HG02642 (cell line): ENCODE data around the gene INA.
"Not testable (repeated sequence)": the region's sequence is repeated elsewhere in the genome, so short reads cannot be mapped to it uniquely, and the experiment has no call there.

Source experiments
- ATAC-seq: cut with Tn5 transposase; IDR thresholded peaks from one replicate; pipeline ENCODE4 v1.9.1; 2021; ENCODE audit warnings: mild to moderate bottlenecking; ENCODE audit not compliant: unreplicated experiment, poor library complexity

INA gene

DNA sequence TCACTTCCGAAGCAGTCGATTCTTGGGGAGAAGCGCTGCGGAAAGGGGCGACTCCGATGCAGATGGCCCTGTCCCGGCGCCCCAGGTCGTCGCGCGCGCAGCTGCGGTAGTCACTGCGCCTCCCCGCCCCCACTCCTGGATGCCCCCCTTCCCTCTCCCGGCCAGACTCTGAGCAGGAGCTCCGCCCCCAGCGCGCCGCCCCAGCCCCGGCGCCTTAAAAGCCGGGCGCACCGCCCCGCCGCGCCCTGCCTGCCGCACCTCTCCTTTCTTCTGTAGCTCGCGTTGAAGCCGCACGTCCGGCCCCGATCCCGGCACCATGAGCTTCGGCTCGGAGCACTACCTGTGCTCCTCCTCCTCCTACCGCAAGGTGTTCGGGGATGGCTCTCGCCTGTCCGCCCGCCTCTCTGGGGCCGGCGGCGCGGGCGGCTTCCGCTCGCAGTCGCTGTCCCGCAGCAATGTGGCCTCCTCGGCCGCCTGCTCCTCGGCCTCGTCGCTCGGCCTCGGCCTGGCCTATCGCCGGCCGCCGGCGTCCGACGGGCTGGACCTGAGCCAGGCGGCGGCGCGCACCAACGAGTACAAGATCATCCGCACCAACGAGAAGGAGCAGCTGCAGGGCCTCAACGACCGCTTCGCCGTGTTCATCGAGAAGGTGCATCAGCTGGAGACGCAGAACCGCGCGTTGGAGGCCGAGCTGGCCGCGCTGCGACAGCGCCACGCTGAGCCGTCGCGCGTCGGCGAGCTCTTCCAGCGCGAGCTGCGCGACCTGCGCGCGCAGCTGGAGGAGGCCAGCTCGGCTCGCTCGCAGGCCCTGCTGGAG, at the start of gene INA:
Gene INA (plus strand): TSS at position 243 of the 817 bp plus-strand sequence. CDS start 74 bp downstream, at position 317.
- no peak for ATAC-seq

DNA sequence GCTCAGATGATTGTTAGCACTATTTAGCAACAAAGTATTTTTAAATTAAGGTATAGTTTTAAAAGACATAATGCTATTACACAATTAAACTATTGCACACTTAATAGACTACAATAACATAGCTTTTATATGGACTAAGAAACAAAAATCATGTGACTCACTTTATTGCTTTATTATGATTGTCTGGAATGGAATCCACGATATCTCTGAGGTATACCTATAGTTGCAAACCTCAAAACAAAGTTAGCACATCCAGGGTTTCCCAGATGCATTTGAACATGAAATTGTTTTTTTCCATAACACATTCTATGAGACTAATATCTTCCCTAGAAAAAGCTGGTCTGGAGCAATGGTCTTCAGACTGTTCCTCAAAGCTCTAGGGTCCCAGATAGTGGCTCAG, 49.5 kb upstream of the INA start:
- ATAC-seq = no peak

DNA sequence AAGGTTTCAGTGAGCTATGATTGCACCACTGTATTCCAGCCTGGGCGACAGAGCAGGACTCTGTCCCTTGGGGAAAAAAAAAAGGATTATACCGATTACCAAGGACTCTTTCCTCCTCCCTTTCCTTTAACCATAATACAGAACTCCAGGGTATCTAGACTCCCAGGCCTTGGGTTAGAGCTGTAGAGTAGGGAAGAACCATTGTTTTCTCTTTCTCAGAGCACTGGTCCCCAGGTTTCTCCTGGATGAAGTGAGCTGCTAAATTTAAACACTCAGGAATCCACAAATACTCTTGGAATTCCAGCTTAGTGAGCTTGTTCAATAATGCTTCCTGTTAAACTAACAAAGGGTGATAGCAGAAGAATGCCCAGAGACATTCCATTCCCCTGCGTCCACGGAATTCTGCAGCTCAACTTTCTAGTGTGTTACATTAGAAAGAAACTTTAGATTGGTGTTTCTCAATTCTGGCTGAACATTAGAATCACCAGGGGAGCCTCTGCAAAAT, 45.8 kb upstream of the INA start:
- ATAC-seq = no peak

GRCh38 chr10:103232131-103232673, 44.7 kb upstream of the INA start:
- ATAC-seq = no peak

DNA sequence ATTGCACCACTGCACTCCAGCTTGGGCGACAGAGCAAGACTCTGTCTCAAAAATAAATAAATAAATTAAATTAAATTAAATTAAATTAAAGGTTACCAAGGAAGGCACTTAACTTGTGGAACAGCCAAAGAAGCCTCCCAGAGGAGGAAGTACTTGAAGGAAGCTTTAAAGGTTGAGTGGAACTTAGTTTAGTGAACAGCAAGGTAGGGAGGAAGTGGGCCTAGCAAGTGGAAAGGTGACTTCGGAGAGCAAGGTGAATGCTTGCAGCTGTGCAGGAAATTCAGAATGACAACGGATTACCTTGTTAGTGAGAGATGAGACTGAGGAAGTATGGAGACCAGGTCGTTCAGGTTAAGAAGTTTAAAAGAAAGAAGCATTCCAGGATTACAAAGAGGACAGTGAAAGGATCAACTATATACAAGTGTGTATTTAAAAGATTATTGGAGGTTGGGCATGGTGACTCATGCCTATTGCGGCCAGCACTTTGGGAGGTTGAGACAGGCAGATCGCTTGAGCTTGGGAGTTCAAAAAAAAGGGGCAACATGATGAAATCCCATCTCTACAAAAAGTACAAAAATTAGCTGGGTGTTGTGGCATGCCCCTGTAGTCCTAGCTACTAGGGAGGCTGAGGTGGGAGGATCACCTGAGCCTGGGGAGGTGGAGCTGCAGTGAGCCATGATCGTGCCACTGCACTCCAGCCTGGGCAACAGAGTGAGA, 44.0 kb upstream of the INA start:
- no peak for ATAC-seq

DNA sequence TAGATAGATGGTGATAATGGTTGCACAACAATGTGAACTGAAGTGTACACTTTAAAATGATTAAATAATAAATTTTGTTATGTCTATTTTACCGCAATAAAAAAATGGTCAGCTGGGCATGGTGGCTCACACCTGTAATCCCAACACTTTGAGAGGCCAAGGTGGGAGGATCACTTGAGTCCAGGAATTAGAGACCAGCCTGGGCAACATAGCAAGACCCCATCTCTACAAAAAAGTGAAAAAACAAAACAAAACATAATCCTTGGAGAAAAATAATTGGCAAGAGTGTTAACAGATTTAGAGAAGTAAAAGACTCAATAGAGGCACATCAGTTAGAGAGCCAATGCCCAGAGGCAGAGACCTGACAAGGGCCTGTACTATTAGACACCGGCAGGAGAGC, 41.2 kb upstream of the INA start:
- no peak for ATAC-seq

- ATAC-seq = no peak
These were observed 38.3 kb upstream of the INA start for GRCh38 chr10:103238506-103239252.

- ATAC-seq = no peak
These were observed 35.5 kb upstream of the INA start for GRCh38 chr10:103241262-103242011.

DNA sequence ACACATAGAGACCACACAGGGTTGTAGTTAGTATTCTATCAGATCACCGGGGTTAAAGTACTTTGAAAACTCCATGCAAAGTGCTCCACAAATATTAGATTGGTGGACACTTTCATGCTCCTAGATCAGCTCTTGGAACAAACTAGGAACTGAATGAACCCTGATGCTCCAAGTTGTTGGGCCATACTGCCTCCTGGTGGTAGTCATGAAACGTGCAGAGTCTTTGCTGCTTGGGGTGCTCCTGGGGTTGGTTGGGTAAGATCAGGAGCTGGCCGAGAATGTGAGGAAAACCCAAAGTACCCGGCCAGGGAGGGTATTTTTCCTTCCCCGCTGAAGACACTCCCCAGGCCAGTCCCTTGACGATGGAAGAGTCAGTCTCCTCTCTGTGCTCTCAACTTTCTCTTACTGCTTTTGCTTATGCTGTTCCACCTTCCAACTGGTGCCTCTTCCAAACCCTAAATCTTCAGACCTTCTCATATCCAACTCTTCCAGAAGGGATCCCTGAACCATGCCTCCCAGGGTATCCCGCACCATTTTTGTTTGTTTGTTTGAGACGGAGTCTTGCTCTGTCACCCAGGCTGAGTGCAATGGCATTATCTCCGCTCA, 32.2 kb upstream of the INA start:
- no peak for ATAC-seq

DNA sequence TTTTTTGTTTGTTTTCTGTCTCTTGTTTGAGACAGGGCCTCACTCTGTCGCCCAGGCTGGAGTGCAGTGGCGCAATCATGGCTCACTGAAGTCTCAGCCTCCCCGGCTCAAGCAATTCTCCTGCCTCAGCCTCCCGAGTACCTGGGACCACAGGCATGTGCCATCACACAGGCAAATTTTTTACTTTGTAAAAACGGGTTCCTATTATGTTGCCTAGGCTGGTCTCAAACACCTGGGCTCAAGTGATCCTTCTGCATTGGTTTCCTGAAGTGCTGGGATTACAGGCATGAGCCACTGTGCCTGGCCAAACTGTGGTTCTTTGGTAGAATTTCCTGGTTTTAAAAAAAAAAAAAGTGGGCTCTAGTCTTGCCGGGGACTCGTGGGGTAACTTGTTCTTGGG, 31.4 kb upstream of the INA start, which contains the start of gene RPEL1:
Gene RPEL1 (plus strand): TSS at position 301 of the 400 bp plus-strand sequence. CDS start 110 bp downstream, outside the sequence.
- ATAC-seq = not testable (repeated sequence)

DNA sequence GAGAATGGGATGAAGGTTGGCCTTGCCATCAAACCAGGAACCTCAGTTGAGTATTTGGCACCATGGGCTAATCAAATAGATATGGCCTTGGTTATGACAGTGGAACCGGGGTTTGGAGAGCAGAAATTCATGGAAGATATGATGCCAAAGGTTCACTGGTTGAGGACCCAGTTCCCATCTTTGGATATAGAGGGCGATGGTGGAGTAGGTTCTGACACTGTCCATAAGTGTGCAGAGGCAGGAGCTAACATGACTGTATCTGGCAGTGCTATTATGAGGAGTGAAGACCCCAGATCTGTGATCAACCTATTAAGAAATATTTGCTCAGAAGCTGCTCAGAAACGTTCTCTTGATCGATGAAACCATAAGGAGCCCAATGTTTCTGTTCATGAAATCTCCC, 30.6 kb upstream of the INA start:
- no peak for ATAC-seq

DNA sequence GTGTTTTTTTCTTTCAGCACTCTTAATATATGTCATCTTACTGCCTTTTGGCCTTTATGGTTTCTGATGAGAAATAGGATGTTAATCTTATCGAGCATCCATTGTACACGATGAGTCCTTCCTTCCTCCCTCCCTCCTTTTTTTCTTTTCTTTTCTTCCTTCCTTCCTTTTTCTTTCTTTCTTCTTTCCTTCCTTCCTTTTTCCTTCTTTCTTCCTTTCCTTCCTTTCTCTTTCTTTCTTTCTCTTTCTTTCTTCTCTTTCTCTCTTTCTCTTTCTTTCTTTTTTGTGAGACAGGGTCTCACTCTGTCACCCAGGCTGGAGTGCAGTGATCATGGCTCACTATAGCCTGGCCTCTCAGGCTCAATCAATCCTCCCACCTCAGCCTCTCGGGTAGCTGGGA, 22.8 kb upstream of the INA start:
- no peak for ATAC-seq

DNA sequence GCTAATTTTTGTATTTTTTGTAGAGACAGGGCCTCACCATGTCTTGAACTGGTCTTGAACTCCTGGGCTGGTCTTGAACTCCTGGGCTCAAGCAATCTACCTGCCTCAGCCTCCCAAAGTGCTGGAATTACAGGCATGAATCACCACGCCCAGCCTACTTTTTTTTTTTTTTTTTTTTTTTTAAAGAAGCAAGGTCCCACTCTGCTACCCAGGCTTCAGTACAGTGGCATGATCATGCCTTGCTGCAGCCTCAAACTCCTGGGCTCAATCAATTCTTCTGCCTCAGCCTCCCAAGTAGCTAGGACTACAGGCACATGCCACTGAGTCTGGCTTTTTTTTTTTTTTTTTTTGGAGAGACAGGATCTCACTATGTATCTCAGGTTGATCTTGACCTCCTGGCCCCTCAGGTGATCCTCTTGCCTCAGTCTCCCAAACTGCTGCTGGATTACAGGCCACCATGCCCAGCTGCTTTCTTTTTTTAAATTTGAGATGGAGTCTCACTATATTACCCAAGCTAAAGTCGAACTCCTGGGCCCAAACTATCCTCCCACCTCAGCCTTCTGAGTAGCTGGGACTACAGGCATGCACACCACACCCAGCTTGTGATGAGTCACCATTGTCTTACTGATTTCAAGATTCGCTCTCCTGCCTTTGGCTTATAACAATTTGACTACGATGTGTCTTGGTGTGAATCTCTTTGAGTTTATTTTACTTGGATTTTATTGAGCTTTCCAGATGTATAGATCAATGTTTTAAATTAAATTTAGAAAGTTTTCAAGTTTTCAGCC, 22.2 kb upstream of the INA start:
- ATAC-seq = no peak

- ATAC-seq = no peak
These were observed 20.3 kb upstream of the INA start for GRCh38 chr10:103256613-103257012.

DNA sequence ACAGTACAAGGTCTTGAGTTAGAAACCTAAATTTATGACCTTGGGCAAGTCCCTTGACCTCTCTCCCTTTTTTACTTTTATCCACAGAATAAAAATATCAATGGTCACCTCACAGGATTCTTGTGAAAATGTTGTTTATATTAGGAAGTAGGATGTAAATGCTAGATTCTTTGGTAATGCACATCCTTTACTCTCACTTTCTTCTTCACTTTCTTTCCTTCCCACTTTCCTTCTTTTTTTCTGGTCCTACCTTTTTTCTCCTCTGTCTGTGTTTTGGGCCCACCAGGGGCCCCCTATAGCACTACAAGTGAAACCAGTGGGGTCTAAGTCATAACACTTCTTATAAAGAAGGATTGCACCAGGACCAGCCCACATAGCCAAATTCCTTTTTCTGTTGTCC, 19.1 kb upstream of the INA start:
- ATAC-seq = no peak

GRCh38 chr10:103258928-103259327, 18.0 kb upstream of the INA start:
- not testable (repeated sequence) for ATAC-seq

DNA sequence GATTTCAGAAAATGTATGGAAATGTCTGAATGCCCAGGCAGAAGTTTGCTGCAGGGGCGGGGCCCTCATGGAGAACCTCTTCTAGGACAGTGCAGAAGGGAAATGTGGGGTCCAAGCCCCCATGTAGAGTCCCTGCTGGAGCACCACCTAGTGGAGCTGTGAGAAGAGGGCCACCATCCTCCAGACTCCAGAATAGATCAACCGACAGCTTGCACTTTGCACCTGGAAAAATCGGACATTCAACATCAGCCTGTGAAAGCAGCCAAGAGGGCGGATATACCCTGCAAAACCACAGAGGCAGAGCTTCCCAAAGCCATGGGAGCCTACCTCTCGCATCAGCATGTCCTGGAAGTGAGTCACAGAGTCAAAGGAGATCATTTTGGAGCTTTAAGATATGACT, 16.9 kb upstream of the INA start:
- ATAC-seq = no peak

- ATAC-seq = no peak
These were observed 14.7 kb upstream of the INA start for GRCh38 chr10:103262229-103262628.
